Measurements from ENCODE around the gene CLEC2A. TPM values are rescaled to one million over a fixed set of nuclear protein-coding genes. Genes with fewer than 3 reads are reported as not detected.
"Not testable (repeated sequence)": the region's sequence is repeated elsewhere in the genome, so short reads cannot be mapped to it uniquely, and the experiment has no call there.

The CLEC2A gene
- not detected for polyA plus RNA-seq (ENCODE audit: insufficient read length in 4 of 4)

GRCh38 chr12:9932270-9932669, at the start of gene CLEC2A:
CLEC2A (minus strand) TSS chr12:9932370; CDS start chr12:9932329, 41 bp downstream.
- no peak for DNase-seq (ENCODE audit: low read depth in 4 of 4, low spot score in 3 of 4)

- DNase-seq (ENCODE audit: low read depth in 4 of 4, low spot score in 3 of 4): no peak
These were observed 48.0 kb upstream of the CLEC2A start for GRCh38 chr12:9980126-9980525.

GRCh38 chr12:9977916-9978315, 45.7 kb upstream of the CLEC2A start:
- DNase-seq (ENCODE audit: low read depth in 4 of 4, low spot score in 3 of 4): no peak

GRCh38 chr12:9976626-9977025, 44.5 kb upstream of the CLEC2A start:
- DNase-seq (ENCODE audit: low read depth in 4 of 4, low spot score in 3 of 4): not testable (repeated sequence)

- DNase-seq (ENCODE audit: low read depth in 4 of 4, low spot score in 3 of 4): no peak
These were observed 43.4 kb upstream of the CLEC2A start for GRCh38 chr12:9975614-9976013.

- DNase-seq (ENCODE audit: low read depth in 4 of 4, low spot score in 3 of 4): not testable (repeated sequence)
These were observed 42.6 kb upstream of the CLEC2A start for GRCh38 chr12:9974731-9975130.

GRCh38 chr12:9973949-9974348, 41.8 kb upstream of the CLEC2A start:
- DNase-seq (ENCODE audit: low read depth in 4 of 4, low spot score in 3 of 4): no peak

- DNase-seq (ENCODE audit: low read depth in 4 of 4, low spot score in 3 of 4): no peak
These were observed 39.0 kb upstream of the CLEC2A start, which contains the start of gene CLEC12A for GRCh38 chr12:9971181-9971580. CLEC12A (plus strand) TSS chr12:9971409; CDS start chr12:9971597, 188 bp downstream.

- no peak for DNase-seq (ENCODE audit: low read depth in 4 of 4, low spot score in 3 of 4)
These were observed 37.5 kb upstream of the CLEC2A start for GRCh38 chr12:9969673-9970072.

GRCh38 chr12:9961901-9962300, 29.7 kb upstream of the CLEC2A start:
- DNase-seq (ENCODE audit: low read depth in 4 of 4, low spot score in 3 of 4): no peak

- DNase-seq (ENCODE audit: low read depth in 4 of 4, low spot score in 3 of 4): no peak
These were observed 28.9 kb upstream of the CLEC2A start for GRCh38 chr12:9961106-9961505.

- no peak for DNase-seq (ENCODE audit: low read depth in 4 of 4, low spot score in 3 of 4)
These were observed 28.4 kb upstream of the CLEC2A start for GRCh38 chr12:9960590-9960989.

- no peak for DNase-seq (ENCODE audit: low read depth in 4 of 4, low spot score in 3 of 4)
These were observed 25.7 kb upstream of the CLEC2A start for GRCh38 chr12:9957834-9958233.

GRCh38 chr12:9952954-9953729, 21.0 kb upstream of the CLEC2A start:
- DNase-seq (ENCODE audit: low read depth in 4 of 4, low spot score in 3 of 4): not testable (repeated sequence)

- no peak for DNase-seq (ENCODE audit: low read depth in 4 of 4, low spot score in 3 of 4)
These were observed 19.0 kb upstream of the CLEC2A start for GRCh38 chr12:9951026-9951675.

- no peak for DNase-seq (ENCODE audit: low read depth in 4 of 4, low spot score in 3 of 4)
These were observed 16.6 kb upstream of the CLEC2A start for GRCh38 chr12:9948606-9949296.

- no peak for DNase-seq (ENCODE audit: low read depth in 4 of 4, low spot score in 3 of 4)
These were observed 15.5 kb upstream of the CLEC2A start for GRCh38 chr12:9947674-9948073.

GRCh38 chr12:9944391-9944790, 12.2 kb upstream of the CLEC2A start:
- no peak for DNase-seq (ENCODE audit: low read depth in 4 of 4, low spot score in 3 of 4)

- no peak for DNase-seq (ENCODE audit: low read depth in 4 of 4, low spot score in 3 of 4)
These were observed 11.1 kb upstream of the CLEC2A start for GRCh38 chr12:9943240-9943639.

- DNase-seq (ENCODE audit: low read depth in 4 of 4, low spot score in 3 of 4): no peak
These were observed 9.7 kb upstream of the CLEC2A start for GRCh38 chr12:9941838-9942237.

GRCh38 chr12:9940375-9940774, 8.2 kb upstream of the CLEC2A start:
- no peak for DNase-seq (ENCODE audit: low read depth in 4 of 4, low spot score in 3 of 4)
